NCI-H2227 (cell line): Measurements from ENCODE around the gene SKIL.

Source experiments
- DNase-seq: peaks from one replicate; lab custom pipeline; 2025; ENCODE audit not compliant: unreplicated experiment; lab: John Stamatoyannopoulos, UW

The SKIL gene

GRCh38 chr3:170436697-170437096 is 79.2 kb downstream of the SKIL start:
- no peak for DNase-seq

- no peak for DNase-seq
Measured at GRCh38 chr3:170437176-170437575, 79.7 kb downstream of the SKIL start.

- no peak for DNase-seq
Measured at GRCh38 chr3:170437696-170438407, 80.3 kb downstream of the SKIL start.

GRCh38 chr3:170438836-170439235 is 81.3 kb downstream of the SKIL start:
- DNase-seq, result no peak

GRCh38 chr3:170440344-170440743 is 82.8 kb downstream of the SKIL start:
- DNase-seq, result no peak

- no peak for DNase-seq
Measured at GRCh38 chr3:170441412-170441811, 83.9 kb downstream of the SKIL start.

- no peak for DNase-seq
Measured at GRCh38 chr3:170442947-170443346, 85.4 kb downstream of the SKIL start.

- no peak for DNase-seq
Measured at GRCh38 chr3:170443457-170443856, 85.9 kb downstream of the SKIL start.
